Fibroblast of lung (primary cell): ENCODE measurements around the gene PPP5C.

Source experiments
- CTCF ChIP-seq, 2 donors: IDR thresholded peaks in 1 of 2; conservative IDR thresholded peaks in 1 of 2; 1 replicate in 1 of 2; 2 replicates in 1 of 2; pipeline ENCODE4 v1.5.1; 2011 to 2012; ENCODE audit warnings: low read length in 2 of 2, control low read depth in 1 of 2, inconsistent platforms in 1 of 2, low read depth in 1 of 2, mild to moderate bottlenecking in 1 of 2
- EZH2 ChIP-seq: IDR thresholded peaks from 2 replicates; pipeline ENCODE4 v1.5.1; 2012; ENCODE audit warnings: low read length, control low read depth, mild to moderate bottlenecking; ENCODE audit errors: missing control alignments

DNA sequence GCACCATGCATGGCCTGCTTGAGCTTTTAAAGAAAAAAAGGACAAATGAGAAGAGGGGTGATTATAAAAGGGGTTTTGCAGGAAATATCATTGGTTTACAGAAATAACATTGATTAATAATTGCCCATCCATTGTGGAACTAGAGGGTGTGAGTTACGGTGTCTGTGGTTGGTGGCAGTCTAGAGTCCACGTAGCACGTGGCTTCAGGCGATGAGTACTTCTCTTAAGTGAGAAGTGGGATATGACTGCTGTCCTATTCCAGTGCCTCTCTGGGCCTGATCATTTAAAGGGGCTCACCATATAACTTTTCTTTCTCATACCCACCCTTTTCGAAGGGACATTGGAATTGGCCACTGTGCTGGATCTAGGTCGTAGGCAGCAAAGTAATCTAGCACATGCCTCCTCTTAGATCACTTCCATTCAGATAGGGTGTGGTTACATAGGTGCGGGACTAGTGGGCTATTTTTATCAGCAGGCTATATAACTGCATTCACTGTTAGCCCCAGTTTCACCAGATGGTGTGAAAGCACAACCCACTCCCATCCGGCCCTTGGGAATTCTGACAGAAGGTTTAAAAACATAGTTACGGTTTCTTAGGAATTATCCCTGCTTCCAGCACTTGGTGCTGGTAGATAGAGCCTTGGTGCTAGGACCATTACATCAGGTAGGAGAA lies 19.9 kb downstream of the PPP5C start:
- TF ChIP-seq CTCF (conservative IDR thresholded peaks at IDR 0.05 in 1 of 2, IDR thresholded peaks at IDR 0.05 in 1 of 2; ENCODE audit: low read depth in 1 of 2, low read length in 2 of 2) (no peak), EZH2 (no peak)
